Brain microvascular endothelial cell (primary cell): ENCODE measurements around the gene TMEM119.
"Not testable (repeated sequence)": the region's sequence is repeated elsewhere in the genome, so short reads cannot be mapped to it uniquely, and the experiment has no call there.

ENCODE experiments used
- DNase-seq: peaks from one replicate; pipeline ENCODE4 v3.0.0-alpha.2; 2020
- H3K27ac ChIP-seq: fragments of 250-450 bp; sonication (Bioruptor Pico); 2 replicates; pipeline ENCODE4 v1.5.1; 2020; ENCODE audit warnings: mild to moderate bottlenecking, moderate library complexity
- H3K27me3 ChIP-seq: fragments of 250-450 bp; sonication (Bioruptor Pico); replicated peaks from 2 replicates; pipeline ENCODE4 v1.5.1; 2020; ENCODE audit warnings: mild to moderate bottlenecking
- H3K36me3 ChIP-seq: fragments of 250-450 bp; sonication (Bioruptor Pico); replicated peaks from 2 replicates; pipeline ENCODE4 v1.5.1; 2020; ENCODE audit warnings: mild to moderate bottlenecking
- H3K4me3 ChIP-seq: 2 replicates; pipeline ENCODE4 v1.5.1; 2011; ENCODE audit warnings: low read depth, mild to moderate bottlenecking, control low read depth, low read length, moderate library complexity
- CTCF ChIP-seq: IDR thresholded peaks from 2 replicates; pipeline ENCODE4 v1.5.1; 2011; ENCODE audit warnings: low read depth, mild to moderate bottlenecking, moderate library complexity, low read length, control low read depth, inconsistent platforms; ENCODE audit errors: missing control alignments
- in situ Hi-C: cut with HindIII; loops from 2 replicates; pipeline ENCODE4 v1.10.0; 2017; ENCODE audit warnings: low sequenced_read_pairs, low pct_ligation_motif_present

Gene TMEM119

GRCh38 chr12:108621161-108621560 lies 23.3 kb upstream of the TMEM119 start:
- no peak for TF ChIP-seq CTCF
- Histone ChIP-seq H3K36me3 (no peaks in the 10 kb centered on the region), H3K27me3 (no peaks in the 10 kb centered on the region), H3K4me3 (no peak overlapping the region), H3K27ac (no peak overlapping the region)
- no peak for DNase-seq
- in situ Hi-C loops, result no loop called here

DNA sequence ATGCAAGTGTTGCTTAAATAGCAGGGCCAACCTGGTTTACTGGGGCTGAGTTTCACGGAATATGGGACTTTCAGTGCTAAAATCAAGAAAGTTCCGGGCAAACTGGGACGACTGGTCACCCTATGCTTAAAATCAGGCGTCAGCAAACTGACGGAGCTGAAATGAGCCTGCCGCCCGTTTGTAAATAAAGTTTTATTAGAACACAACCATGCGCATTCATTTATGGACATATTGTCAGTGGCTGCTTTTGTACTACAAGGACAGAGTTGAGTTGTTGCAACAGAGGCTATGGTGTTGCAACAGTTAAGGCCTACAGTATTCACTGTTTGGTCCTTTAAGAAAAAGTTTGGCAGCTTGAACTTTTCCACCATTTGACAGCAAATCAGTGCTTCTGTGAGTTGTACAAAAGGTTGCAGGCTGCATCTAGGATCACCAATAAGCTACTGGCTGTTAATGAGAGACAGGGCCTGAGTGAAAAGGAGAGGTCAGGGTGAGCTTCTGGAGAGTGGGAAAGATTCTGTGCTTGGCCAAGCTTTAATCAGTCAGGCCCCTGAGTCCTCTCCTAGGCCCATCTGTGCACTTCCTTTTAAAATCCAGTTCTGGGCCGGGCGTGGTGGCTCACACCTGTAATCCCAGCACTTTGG lies 22.5 kb upstream of the TMEM119 start:
- Histone ChIP-seq H3K4me3 (no peak overlapping the region), H3K36me3 (no peaks in the 10 kb centered on the region), H3K27ac (no peak overlapping the region), H3K27me3 (no peaks in the 10 kb centered on the region)
- TF ChIP-seq CTCF, result no peak
- no peak for DNase-seq
- in situ Hi-C loops, result no loop called here

GRCh38 chr12:108619369-108620160 lies 21.7 kb upstream of the TMEM119 start:
- in situ Hi-C loops, result no loop called here
- DNase-seq, result no peak
- H3K27ac ChIP-seq, result no peak overlapping the region
- H3K36me3 ChIP-seq, result no peaks in the 10 kb centered on the region
- H3K27me3 ChIP-seq, result no peaks in the 10 kb centered on the region
- H3K4me3 ChIP-seq, result no peak overlapping the region
- TF ChIP-seq CTCF, result no peak

DNA sequence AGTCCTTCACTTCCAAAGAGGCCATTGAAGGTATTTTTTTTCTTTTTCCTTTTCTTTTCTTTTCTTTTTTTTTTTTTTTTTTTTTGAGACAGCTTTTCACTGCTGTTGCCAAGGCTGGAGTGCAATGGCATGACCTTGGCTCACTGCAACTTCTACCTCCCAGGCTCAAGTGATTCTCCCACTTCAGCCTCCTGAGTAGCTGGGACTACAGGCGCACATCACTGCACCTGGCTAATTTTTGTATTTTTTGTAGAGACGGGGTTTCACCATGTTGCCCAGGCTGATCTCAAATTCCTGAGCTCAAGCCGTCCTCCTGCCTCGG lies 21.0 kb upstream of the TMEM119 start:
- in situ Hi-C loops, H3K36me3 ChIP-seq, H3K27me3 ChIP-seq, H3K4me3 ChIP-seq, DNase-seq, H3K27ac ChIP-seq: not testable (repeated sequence)

- peak; percentile 96 for TF ChIP-seq CTCF
- no peak overlapping the region for H3K27ac ChIP-seq
- in situ Hi-C loops, result no loop called here
- no peak overlapping the region for H3K4me3 ChIP-seq
- peak; percentile 73 for DNase-seq
- H3K27me3 ChIP-seq, result no peaks in the 10 kb centered on the region
- H3K36me3 ChIP-seq, result no peaks in the 10 kb centered on the region
Observed at GRCh38 chr12:108618079-108618952, 20.4 kb upstream of the TMEM119 start.
